Measurements from ENCODE around the gene CCDC106.
A peak's percentile ranks its signal among the peaks of the same experiment; 100 is the strongest.

Gene CCDC106

DNA sequence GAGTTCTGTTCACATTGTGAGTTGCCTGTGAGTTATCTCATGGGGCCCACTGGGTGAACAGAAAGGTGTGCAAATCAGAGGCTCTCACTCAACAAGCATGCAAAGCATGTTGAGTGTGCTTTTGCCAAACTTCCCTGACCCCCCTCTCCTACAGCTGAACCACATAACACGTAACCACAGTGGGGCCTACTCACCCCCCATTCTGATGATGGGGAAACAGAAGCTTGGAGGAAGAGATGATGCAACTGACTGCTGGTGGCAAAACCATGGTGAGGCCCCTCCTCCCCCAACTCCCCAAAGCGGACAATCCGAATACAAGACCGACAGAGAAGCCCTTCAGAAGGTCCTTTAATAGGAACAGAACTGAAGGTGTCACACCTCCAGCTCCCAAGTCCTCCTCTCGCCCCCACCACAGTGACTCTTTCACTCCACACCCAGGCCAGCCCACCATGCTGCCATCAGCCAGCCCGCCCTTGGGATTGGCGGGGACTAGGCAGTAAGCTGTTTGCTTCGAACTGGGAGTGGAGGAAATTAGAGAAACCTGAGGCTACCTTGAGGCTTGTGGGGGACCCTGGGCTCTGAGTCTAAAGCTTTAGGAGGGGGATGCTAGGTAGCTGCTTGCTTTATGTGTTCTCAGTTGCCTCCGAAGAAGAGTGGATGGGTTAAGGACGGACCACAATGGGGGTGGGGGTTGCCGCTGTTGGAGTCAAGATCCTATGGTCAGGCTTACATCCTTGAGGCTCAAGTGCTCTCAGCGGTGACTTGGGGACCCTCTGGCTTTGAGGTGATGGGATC lies 27.4 kb upstream of the CCDC106 start:
- no peak overlapping the region for H3K27ac ChIP-seq
- TF ChIP-seq, protein P1, sequence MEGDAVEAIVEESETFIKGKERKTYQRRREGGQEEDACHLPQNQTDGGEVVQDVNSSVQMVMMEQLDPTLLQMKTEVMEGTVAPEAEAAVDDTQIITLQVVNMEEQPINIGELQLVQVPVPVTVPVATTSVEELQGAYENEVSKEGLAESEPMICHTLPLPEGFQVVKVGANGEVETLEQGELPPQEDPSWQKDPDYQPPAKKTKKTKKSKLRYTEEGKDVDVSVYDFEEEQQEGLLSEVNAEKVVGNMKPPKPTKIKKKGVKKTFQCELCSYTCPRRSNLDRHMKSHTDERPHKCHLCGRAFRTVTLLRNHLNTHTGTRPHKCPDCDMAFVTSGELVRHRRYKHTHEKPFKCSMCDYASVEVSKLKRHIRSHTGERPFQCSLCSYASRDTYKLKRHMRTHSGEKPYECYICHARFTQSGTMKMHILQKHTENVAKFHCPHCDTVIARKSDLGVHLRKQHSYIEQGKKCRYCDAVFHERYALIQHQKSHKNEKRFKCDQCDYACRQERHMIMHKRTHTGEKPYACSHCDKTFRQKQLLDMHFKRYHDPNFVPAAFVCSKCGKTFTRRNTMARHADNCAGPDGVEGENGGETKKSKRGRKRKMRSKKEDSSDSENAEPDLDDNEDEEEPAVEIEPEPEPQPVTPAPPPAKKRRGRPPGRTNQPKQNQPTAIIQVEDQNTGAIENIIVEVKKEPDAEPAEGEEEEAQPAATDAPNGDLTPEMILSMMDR (conservative IDR thresholded peaks at IDR 0.05) = no peak

DNA sequence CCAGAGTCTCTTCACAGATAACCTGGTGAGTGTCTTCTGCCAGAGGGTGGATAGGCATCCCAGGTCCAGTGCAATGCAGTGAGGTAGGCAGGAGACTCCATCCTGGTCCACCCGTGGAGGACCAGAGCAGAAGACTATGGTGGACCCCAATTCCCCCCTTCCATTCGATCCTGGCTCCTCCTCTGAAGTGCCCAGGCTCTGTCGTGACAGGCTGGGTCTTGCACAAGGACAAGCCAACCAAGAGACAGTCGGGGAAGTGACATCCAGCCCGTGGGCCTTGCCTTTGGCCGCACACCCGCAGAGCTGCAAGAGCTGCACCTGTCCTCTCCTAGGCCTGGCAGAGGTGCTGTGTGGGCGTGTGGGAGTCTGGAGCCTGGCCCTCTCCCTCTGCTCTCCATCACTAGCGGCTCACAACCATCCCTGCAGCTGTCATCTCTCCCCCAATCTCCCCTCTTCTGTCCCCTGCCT lies 26.8 kb upstream of the CCDC106 start:
- TF ChIP-seq, protein P1 (conservative IDR thresholded peaks at IDR 0.05) = no peak
- no peak overlapping the region for H3K27ac ChIP-seq

DNA sequence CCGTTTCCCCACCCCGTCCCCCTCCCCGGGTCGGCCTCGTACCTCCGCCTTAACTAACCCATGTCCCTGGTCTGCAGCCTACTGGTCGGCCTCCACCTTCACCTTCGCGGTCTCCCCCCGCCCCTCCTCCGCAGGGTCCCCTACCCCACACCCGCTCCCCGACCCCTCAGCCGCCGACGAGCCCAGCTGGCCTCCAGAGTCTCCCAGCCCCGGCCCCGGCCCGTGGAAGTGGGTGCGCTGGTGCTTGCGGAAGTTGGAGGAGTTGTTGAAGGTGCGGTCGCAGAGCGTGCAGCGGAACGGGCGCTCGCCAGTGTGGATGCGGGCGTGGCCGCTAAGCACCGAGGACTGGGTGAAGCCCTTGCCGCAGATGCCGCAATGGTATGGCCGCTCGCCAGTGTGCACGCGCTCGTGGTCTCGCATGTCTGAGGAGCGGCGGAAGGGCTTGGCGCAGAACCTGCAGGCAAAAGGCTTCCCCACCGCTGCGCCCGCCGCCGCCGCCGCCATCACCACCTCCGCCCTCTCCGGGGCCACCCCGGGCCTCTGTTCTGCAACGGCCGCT lies 26.3 kb upstream of the CCDC106 start:
- no peak overlapping the region for H3K27ac ChIP-seq
- TF ChIP-seq, protein P1 (conservative IDR thresholded peaks at IDR 0.05) = no peak

DNA sequence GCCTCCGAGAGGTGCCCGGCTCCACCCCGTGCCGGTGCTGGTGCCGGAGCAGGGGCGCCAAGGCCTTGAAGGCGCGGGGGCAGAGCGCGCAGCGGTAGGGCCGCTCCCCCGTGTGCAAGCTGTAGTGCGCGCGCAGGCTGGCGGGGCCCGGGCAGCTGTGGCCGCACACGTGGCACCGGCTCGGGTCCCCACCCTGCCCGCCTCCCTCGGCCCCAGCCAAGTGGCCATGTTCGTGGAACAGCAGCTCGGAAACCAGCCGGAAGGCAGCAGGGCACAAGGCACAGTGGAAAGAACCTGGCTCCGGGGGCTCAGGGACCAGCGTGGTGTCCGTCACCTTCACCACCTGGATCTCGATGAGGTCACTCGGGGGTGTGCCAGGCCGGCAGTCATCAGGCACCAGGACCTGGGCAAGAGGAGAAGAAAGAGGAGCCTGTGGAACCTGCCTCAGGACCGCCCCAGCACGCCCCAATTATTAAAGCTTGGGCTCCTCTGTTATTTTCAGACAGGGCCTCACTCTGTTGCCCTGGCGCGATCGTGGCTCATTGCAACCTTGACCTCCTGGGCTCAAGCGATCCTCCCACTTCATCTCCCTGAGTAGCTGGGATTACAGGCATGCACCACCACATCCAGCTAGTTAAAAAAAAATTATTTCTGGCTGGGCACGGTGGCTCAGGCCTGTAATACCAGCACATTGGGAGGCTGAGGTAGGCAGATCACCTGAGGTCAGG lies 25.6 kb upstream of the CCDC106 start:
- TF ChIP-seq, protein P1 (conservative IDR thresholded peaks at IDR 0.05) = no peak
- H3K27ac ChIP-seq = no peak overlapping the region

DNA sequence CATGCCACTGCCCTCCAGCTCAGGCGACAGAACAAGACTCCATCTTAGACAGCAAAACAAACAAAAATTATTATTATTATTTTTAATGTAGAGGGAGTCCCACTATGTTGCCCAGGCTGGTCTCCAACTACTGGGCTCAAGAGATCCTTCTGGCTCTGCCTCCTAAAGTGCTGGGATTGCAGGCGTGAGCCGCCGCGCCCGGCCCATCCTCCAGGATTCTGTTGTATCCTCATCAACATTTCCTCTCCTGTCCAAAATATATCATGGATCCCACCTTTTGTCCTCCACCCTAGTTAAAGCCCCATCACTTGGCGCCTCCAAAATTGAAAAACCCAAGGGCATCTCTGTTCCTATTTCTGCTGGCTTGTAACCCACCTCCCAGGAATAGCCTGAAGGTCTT lies 24.9 kb upstream of the CCDC106 start:
- H3K27ac ChIP-seq = no peak overlapping the region
- TF ChIP-seq, protein P1 (conservative IDR thresholded peaks at IDR 0.05) = no peak

DNA sequence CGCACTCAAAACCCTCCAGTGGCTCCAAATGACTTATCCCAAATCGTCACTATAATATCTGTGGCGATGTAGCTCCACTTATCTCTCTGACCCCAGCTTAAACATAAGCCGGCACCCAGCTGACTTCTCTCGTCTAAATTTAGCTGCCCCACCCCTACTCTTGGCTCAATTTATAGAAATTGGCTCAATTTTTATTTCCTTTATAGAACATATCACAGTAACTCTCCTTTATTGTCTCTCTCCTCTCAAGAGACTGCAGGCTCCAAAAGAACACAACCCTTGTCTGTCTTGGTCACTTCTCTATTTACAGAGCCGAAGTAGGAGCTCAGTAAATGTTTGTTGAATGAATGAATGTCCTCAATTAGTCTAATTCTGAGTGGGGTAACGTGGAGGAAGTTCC lies 24.5 kb upstream of the CCDC106 start:
- TF ChIP-seq, protein P1 (conservative IDR thresholded peaks at IDR 0.05) = no peak
- peak overlapping the region; percentile 80 for H3K27ac ChIP-seq
